Suprapubic skin (tissue), 4 donors: ENCODE data around the gene IFNAR1.

Experiments
- POLR2A ChIP-seq, 2 donors: fragments of 450-650 bp; IDR thresholded peaks; one replicate each; pipeline ENCODE4 v1.6.1; 2017; ENCODE audit warnings: antibody characterized with exemption in 2 of 2, mild to moderate bottlenecking in 2 of 2, moderate library complexity in 2 of 2
- POLR2AphosphoS5 ChIP-seq, 3 donors: sonication (generic); formaldehyde crosslinking; IDR thresholded peaks; one replicate each; pipeline ENCODE4 v1.6.1; 2017; ENCODE audit warnings: antibody characterized with exemption in 3 of 3
- TF ChIP-seq, protein P1 (sequence below), 2 donors: fragments of 200-600 bp in 1 of 2; fragments of 450-650 bp in 1 of 2; sonication (generic) in 1 of 2; IDR thresholded peaks; one replicate each; pipeline ENCODE4 v1.5.1; 2016 to 2019; ENCODE audit warnings: antibody characterized with exemption in 2 of 2, mild to moderate bottlenecking in 1 of 2, moderate library complexity in 1 of 2

DNA sequence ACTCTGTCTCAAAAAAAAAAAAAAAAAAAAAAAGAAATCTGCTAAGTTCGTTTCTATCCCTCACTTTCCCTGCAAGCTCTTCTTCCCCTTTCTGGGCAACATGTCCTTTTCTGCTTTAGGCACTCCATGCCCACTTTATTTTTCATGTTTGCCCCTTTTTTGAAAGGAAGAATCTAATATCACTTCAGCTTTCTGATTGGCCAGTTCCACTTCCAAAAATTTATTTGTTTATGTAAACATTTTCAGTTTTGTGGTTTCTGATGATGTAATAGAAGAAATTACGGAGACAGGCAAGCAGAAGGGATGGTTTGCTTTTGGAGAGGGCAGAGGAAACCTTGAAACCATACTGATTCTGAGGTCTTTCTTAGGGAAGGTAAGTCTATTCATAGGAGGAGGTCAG is 15.1 kb downstream of the IFNAR1 start:
- TF ChIP-seq, protein P1, sequence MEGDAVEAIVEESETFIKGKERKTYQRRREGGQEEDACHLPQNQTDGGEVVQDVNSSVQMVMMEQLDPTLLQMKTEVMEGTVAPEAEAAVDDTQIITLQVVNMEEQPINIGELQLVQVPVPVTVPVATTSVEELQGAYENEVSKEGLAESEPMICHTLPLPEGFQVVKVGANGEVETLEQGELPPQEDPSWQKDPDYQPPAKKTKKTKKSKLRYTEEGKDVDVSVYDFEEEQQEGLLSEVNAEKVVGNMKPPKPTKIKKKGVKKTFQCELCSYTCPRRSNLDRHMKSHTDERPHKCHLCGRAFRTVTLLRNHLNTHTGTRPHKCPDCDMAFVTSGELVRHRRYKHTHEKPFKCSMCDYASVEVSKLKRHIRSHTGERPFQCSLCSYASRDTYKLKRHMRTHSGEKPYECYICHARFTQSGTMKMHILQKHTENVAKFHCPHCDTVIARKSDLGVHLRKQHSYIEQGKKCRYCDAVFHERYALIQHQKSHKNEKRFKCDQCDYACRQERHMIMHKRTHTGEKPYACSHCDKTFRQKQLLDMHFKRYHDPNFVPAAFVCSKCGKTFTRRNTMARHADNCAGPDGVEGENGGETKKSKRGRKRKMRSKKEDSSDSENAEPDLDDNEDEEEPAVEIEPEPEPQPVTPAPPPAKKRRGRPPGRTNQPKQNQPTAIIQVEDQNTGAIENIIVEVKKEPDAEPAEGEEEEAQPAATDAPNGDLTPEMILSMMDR (IDR thresholded peaks at IDR 0.05), result no peak
- no peak for TF ChIP-seq POLR2A (IDR thresholded peaks at IDR 0.05)
- no peak for TF ChIP-seq POLR2AphosphoS5 (IDR thresholded peaks at IDR 0.05)
